ENCODE results near the gene CDYL.
"Not testable (repeated sequence)": the region's sequence is repeated elsewhere in the genome, so short reads cannot be mapped to it uniquely, and the experiment has no call there.

Gene CDYL

GRCh38 chr6:4805553-4806336 lies 29.5 kb downstream of the CDYL start:
- no peak for DNase-seq

GRCh38 chr6:4806337-4806725 lies 30.1 kb downstream of the CDYL start:
- no peak for DNase-seq

- DNase-seq, result no peak
Observed at GRCh38 chr6:4806791-4807190, 30.6 kb downstream of the CDYL start.

- DNase-seq, result no peak
Observed at GRCh38 chr6:4808396-4808795, 32.2 kb downstream of the CDYL start.

GRCh38 chr6:4809999-4810918 lies 34.1 kb downstream of the CDYL start:
- DNase-seq, result no peak

GRCh38 chr6:4812068-4812467 lies 35.9 kb downstream of the CDYL start:
- no peak for DNase-seq

- DNase-seq, result no peak
Observed at GRCh38 chr6:4813055-4813454, 36.9 kb downstream of the CDYL start.

GRCh38 chr6:4814212-4814611 lies 38.0 kb downstream of the CDYL start:
- DNase-seq, result no peak

- DNase-seq, result no peak
Observed at GRCh38 chr6:4814987-4815386, 38.8 kb downstream of the CDYL start.

GRCh38 chr6:4815584-4815983 lies 39.4 kb downstream of the CDYL start:
- DNase-seq, result no peak

- no peak for DNase-seq
Observed at GRCh38 chr6:4816904-4817303, 40.7 kb downstream of the CDYL start.

GRCh38 chr6:4817551-4817950 lies 41.3 kb downstream of the CDYL start:
- DNase-seq, result no peak

- DNase-seq, result no peak
Observed at GRCh38 chr6:4818272-4818938, 42.2 kb downstream of the CDYL start.

GRCh38 chr6:4819706-4820283 lies 43.6 kb downstream of the CDYL start:
- no peak for DNase-seq

GRCh38 chr6:4820704-4821276 lies 44.6 kb downstream of the CDYL start:
- no peak for DNase-seq

- no peak for DNase-seq
Observed at GRCh38 chr6:4822476-4822875, 46.3 kb downstream of the CDYL start.

- DNase-seq, result no peak
Observed at GRCh38 chr6:4828187-4828698, 52.0 kb downstream of the CDYL start.

- no peak for DNase-seq
Observed at GRCh38 chr6:4829089-4829488, 52.9 kb downstream of the CDYL start.

GRCh38 chr6:4835540-4835939 lies 59.3 kb downstream of the CDYL start:
- not testable (repeated sequence) for DNase-seq

- DNase-seq, result no peak
Observed at GRCh38 chr6:4840169-4840568, 64.0 kb downstream of the CDYL start.

- peak in 1 of 2 donors; percentile 14 for DNase-seq
Observed at GRCh38 chr6:4844108-4844507, 67.9 kb downstream of the CDYL start.

- DNase-seq, result no peak
Observed at GRCh38 chr6:4846387-4846786, 70.2 kb downstream of the CDYL start.

Measured in stimulated activated CD4-positive, alpha-beta T cell treated with anti-CD3 and anti-CD28 coated beads, Interleukin-2, amount 100 ng/mL, for 48 hours (primary cell).